GM12878 (cell line): ENCODE measurements around the gene TBC1D1. TPM values are rescaled to one million over a fixed set of nuclear protein-coding genes. Genes with fewer than 3 reads are reported as not detected.

ENCODE experiments used
- ATAC-seq: fragments of 200-7000 bp; cut with Tn5 transposase; 3 replicates; pipeline ENCODE4 v1.9.1; 2020; ENCODE audit warnings: mild to moderate bottlenecking, moderate library complexity
- BruUV-seq: library from RNA; stranded (reverse); fragments of 400-500 nt; replicated peaks from 2 replicates; lab custom pipeline; 2021; lab: Mats Ljungman, UMichigan
- CTCF ChIA-PET: fragments of 300-600 bp; sonication (Branson Sonifier 250); formaldehyde crosslinking; extraction: SDS; loops from one replicate; lab custom pipeline; 2021; ENCODE audit warnings: inconsistent platforms; lab: Yijun Ruan, JAX
- POLR2A ChIA-PET: fragments of 350-600 bp; formaldehyde crosslinking; extraction: SDS; loops from one replicate; lab custom pipeline; 2021; ENCODE audit warnings: inconsistent platforms; lab: Charles Lee
- RAD21 ChIA-PET: fragments of 300-600 bp; sonication (Branson Sonifier 250); formaldehyde crosslinking; loops from one replicate; lab custom pipeline; 2023; ENCODE audit warnings: antibody characterized with exemption; ENCODE audit not compliant: unreplicated experiment; lab: Charles Lee
- SMC1A ChIA-PET: fragments of 300-600 bp; sonication (Branson Sonifier 250); formaldehyde crosslinking; loops from one replicate; lab custom pipeline; 2023; ENCODE audit not compliant: unreplicated experiment, uncharacterized antibody; lab: Charles Lee
- DNase-seq: peaks from one replicate; pipeline ENCODE4 v3.0.0-alpha.2; 2011; ENCODE audit warnings: low read depth, low spot score
- FAIRE-seq: peaks from 3 replicates; lab custom pipeline; 2011; peaks lifted over from hg19 to GRCh38; lab: Jason Lieb, UNC
- H2AFZ ChIP-seq: 2 replicates; pipeline ENCODE4 v1.6.0; 2011; ENCODE audit warnings: low read depth, low read length, control low read depth; ENCODE audit not compliant: control insufficient read depth
- H3K27ac ChIP-seq: 2 replicates; pipeline ENCODE4 v1.5.1; 2011; ENCODE audit warnings: control low read depth; ENCODE audit not compliant: control insufficient read depth, insufficient read depth
- H3K27me3 ChIP-seq, 2 experiments: replicated peaks in 1 of 2; 2 replicates each; pipeline versions ENCODE4 v1.6.0 to v1.6.1; 2011; ENCODE audit warnings: low read length in 1 of 2; ENCODE audit not compliant: control insufficient read depth in 2 of 2, insufficient read depth in 2 of 2
- H3K36me3 ChIP-seq, 2 experiments: 2 replicates each; pipeline ENCODE4 v1.5.1; 2011; ENCODE audit warnings: low read length in 1 of 2; ENCODE audit not compliant: control insufficient read depth in 2 of 2, insufficient read depth in 2 of 2
- H3K4me1 ChIP-seq: 2 replicates; pipeline ENCODE4 v1.6.1; 2011; ENCODE audit warnings: mild to moderate bottlenecking, low read length, moderate library complexity, mixed read lengths; ENCODE audit not compliant: control insufficient read depth, insufficient read depth
- H3K4me2 ChIP-seq: 2 replicates; pipeline ENCODE4 v1.6.0; 2011; ENCODE audit warnings: control low read depth; ENCODE audit not compliant: control insufficient read depth, insufficient read depth
- H3K4me3 ChIP-seq: fragments of 200-600 bp; sonication (generic); 2 replicates; pipeline ENCODE4 v1.5.1; 2016
- H3K79me2 ChIP-seq: 2 replicates; pipeline ENCODE4 v1.6.0; 2011; ENCODE audit warnings: low read length; ENCODE audit not compliant: control insufficient read depth, insufficient read depth
- H3K9ac ChIP-seq: 2 replicates; pipeline ENCODE4 v1.8.0; 2011; ENCODE audit warnings: low read length, control low read depth, mixed read lengths; ENCODE audit not compliant: control insufficient read depth, insufficient read depth
- H3K9me3 ChIP-seq: replicated peaks from 3 replicates; pipeline ENCODE4 v1.5.1; 2011; ENCODE audit warnings: mild to moderate bottlenecking, low read length; ENCODE audit not compliant: control insufficient read depth, insufficient read depth
- H4K20me1 ChIP-seq: 2 replicates; pipeline ENCODE4 v1.6.0; 2011; ENCODE audit not compliant: control insufficient read depth, insufficient read depth
- ASH2L ChIP-seq: fragments of 300-600, 200-600 bp; sonication (generic); IDR thresholded peaks from 2 replicates; pipeline ENCODE4 v1.6.1; 2017; ENCODE audit warnings: low read depth, mild to moderate bottlenecking, borderline replicate concordance
- CBX5 ChIP-seq: sonication (generic); IDR thresholded peaks from 2 replicates; pipeline ENCODE4 v1.6.1; 2016; ENCODE audit warnings: low read depth, moderate library complexity, mild to moderate bottlenecking, inconsistent platforms
- KAT2A ChIP-seq: conservative IDR thresholded peaks from 2 replicates; pipeline ENCODE4 v1.6.1; 2011; ENCODE audit warnings: low read depth, low read length; ENCODE audit not compliant: control insufficient read depth
- RBBP5 ChIP-seq: fragments of 200-600 bp; sonication (generic); conservative IDR thresholded peaks from 2 replicates; pipeline ENCODE4 v1.6.1; 2016
- SMARCA5 ChIP-seq: fragments of 450-650 bp; IDR thresholded peaks from 2 replicates; pipeline ENCODE4 v1.6.1; 2017; ENCODE audit warnings: mild to moderate bottlenecking
- ZNF274 ChIP-seq: IDR thresholded peaks from one replicate; pipeline ENCODE4 v1.8.0; 2011; ENCODE audit not compliant: insufficient read length, insufficient read depth
- WGBS: methylation state at CpG from one replicate; pipeline ENCODE4 v1.1.6; 2016; ENCODE audit warnings: low lambda C conversion rate; ENCODE audit not compliant: insufficient replicate concordance, insufficient coverage; ENCODE audit errors: missing lambda C conversion rate; 5-methylcytosine and 5-hydroxymethylcytosine counted together
- in situ Hi-C: fragments of 300-500 bp; cut with MboI; formaldehyde crosslinking; loops from 9 replicates; pipeline ENCODE4 v1.14.3; 2018; ENCODE audit warnings: mixed read lengths
- intact Hi-C: fragments of 100-400 bp; cut with micrococcal nuclease; formaldehyde crosslinking; loops from one replicate; pipeline ENCODE4 v1.14.2; 2022; ENCODE audit not compliant: unreplicated experiment
- polyA plus RNA-seq, 11 experiments: library from polyadenylated mRNA; depleted of rRNA in 4 of 11; unstranded in 6 of 11; stranded (reverse) in 5 of 11; fragments of >200 nt; fragmentation: Nextera tagmentation in 4 of 11; fragmentation: Illumina TruSeq in 1 of 11; extraction: Ambion mirVana in 4 of 11; extraction: Trizol in 1 of 11; gene quantifications; 1 replicate in 1 of 11; 2 replicates in 10 of 11; pipeline versions ENCODE4 v1.2.1 to v1.2.3, GENCODE V29; 2011 to 2016; ENCODE audit warnings: inconsistent platforms in 2 of 11, missing spikeins in 2 of 11, low read depth in 1 of 11
- total RNA-seq, 4 experiments: library from RNA; depleted of rRNA in 3 of 4; stranded (reverse); fragments of >200 nt in 3 of 4; fragmentation: Illumina TruSeq in 1 of 4; extraction: Trizol in 1 of 4; gene quantifications; 2 replicates each; pipeline versions ENCODE4 v1.2.1 to v1.2.3, GENCODE V29; 2013 to 2021
- TF ChIP-seq, protein P1 (sequence below): fragments of 450-650 bp; IDR thresholded peaks from 2 replicates; pipeline ENCODE4 v1.6.1; 2018; ENCODE audit warnings: borderline replicate concordance, mild to moderate bottlenecking; ENCODE audit not compliant: partially characterized antibody
- TF ChIP-seq, protein P2 (sequence below): IDR thresholded peaks from 2 replicates; pipeline ENCODE4 v1.6.1; 2011; ENCODE audit warnings: low read depth, low read length, improper control_type of control experiment, borderline replicate concordance
- TF ChIP-seq, protein P3 (sequence below): IDR thresholded peaks from 2 replicates; pipeline ENCODE4 v1.6.1; 2012; ENCODE audit warnings: low read depth, low read length, improper control_type of control experiment

TBC1D1 gene
- total and polyA plus RNA-seq, 10 of the 15 experiments (the other 5 are each of a cell fraction or from before 2014, with no cell fraction given) = 5.3 to 102 (median 57.8) TPM

DNA sequence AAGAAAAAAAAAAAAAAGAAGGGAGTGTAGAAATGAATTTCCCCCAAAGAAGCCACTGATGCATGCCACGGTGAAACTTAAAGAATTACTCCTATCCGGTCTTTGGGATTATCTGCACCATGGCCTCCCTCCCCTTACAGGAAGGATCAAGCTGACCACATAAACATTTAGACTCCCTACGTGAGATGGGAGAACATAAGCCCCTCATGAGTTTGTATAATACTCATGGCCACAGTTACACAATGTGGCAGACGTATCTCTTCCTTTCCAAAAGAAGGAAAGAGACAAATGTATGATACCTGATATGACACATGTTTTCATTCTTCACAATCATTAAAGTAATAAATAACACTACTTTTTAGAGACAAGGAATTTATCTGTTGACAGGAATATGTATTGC is 66.1 kb downstream of the TBC1D1 start:
- CTCF ChIA-PET = no interaction called here
- Histone ChIP-seq H4K20me1 (no peaks in the 10 kb centered on the region), H2AFZ (no peak overlapping the region), H3K4me1 (no peaks in the 10 kb centered on the region), H3K27ac (no peak overlapping the region), H3K4me2 (no peak overlapping the region), H3K27me3 (no peaks in the 10 kb centered on the region), H3K4me3 (no peak overlapping the region), H3K9ac (no peak overlapping the region), H3K36me3 (no peaks in the 10 kb centered on the region), H3K79me2 (no peaks in the 10 kb centered on the region), H3K9me3 (no peaks in the 10 kb centered on the region)
- TF ChIP-seq, protein P1, sequence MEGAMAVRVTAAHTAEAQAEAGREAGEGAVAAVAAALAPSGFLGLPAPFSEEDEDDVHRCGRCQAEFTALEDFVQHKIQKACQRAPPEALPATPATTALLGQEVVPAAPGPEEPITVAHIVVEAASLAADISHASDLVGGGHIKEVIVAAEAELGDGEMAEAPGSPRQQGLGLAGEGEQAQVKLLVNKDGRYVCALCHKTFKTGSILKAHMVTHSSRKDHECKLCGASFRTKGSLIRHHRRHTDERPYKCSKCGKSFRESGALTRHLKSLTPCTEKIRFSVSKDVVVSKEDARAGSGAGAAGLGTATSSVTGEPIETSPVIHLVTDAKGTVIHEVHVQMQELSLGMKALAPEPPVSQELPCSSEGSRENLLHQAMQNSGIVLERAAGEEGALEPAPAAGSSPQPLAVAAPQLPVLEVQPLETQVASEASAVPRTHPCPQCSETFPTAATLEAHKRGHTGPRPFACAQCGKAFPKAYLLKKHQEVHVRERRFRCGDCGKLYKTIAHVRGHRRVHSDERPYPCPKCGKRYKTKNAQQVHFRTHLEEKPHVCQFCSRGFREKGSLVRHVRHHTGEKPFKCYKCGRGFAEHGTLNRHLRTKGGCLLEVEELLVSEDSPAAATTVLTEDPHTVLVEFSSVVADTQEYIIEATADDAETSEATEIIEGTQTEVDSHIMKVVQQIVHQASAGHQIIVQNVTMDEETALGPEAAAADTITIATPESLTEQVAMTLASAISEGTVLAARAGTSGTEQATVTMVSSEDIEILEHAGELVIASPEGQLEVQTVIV = no peak
- TF ChIP-seq SMARCA5 (no peak), CBX5 (no peak), ZNF274 (no peak), KAT2A (no peak), RBBP5 (no peak), ASH2L (no peak)
- TF ChIP-seq, protein P2, sequence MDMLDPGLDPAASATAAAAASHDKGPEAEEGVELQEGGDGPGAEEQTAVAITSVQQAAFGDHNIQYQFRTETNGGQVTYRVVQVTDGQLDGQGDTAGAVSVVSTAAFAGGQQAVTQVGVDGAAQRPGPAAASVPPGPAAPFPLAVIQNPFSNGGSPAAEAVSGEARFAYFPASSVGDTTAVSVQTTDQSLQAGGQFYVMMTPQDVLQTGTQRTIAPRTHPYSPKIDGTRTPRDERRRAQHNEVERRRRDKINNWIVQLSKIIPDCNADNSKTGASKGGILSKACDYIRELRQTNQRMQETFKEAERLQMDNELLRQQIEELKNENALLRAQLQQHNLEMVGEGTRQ = no peak
- TF ChIP-seq, protein P3, sequence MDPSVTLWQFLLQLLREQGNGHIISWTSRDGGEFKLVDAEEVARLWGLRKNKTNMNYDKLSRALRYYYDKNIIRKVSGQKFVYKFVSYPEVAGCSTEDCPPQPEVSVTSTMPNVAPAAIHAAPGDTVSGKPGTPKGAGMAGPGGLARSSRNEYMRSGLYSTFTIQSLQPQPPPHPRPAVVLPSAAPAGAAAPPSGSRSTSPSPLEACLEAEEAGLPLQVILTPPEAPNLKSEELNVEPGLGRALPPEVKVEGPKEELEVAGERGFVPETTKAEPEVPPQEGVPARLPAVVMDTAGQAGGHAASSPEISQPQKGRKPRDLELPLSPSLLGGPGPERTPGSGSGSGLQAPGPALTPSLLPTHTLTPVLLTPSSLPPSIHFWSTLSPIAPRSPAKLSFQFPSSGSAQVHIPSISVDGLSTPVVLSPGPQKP = no peak
- POLR2A ChIA-PET = no interaction called here
- DNase-seq (no peak), FAIRE-seq (no peak), ATAC-seq (no peak)
- intact Hi-C loops = no loop called here
- SMC1A ChIA-PET = no interaction called here
- WGBS = 59% methylated on average over 4 of the region's 4 CpGs
- RAD21 ChIA-PET = no interaction called here
- BruUV-seq = no TSS peak
- in situ Hi-C loops = no loop called here
